HG02571 (cell line): Measurements from ENCODE around the gene PCYT1A.

Experiments
- ATAC-seq: cut with Tn5 transposase; IDR thresholded peaks from one replicate; pipeline ENCODE4 v1.9.1; 2021; ENCODE audit warnings: mild to moderate bottlenecking, moderate library complexity; ENCODE audit not compliant: unreplicated experiment

The PCYT1A gene

DNA sequence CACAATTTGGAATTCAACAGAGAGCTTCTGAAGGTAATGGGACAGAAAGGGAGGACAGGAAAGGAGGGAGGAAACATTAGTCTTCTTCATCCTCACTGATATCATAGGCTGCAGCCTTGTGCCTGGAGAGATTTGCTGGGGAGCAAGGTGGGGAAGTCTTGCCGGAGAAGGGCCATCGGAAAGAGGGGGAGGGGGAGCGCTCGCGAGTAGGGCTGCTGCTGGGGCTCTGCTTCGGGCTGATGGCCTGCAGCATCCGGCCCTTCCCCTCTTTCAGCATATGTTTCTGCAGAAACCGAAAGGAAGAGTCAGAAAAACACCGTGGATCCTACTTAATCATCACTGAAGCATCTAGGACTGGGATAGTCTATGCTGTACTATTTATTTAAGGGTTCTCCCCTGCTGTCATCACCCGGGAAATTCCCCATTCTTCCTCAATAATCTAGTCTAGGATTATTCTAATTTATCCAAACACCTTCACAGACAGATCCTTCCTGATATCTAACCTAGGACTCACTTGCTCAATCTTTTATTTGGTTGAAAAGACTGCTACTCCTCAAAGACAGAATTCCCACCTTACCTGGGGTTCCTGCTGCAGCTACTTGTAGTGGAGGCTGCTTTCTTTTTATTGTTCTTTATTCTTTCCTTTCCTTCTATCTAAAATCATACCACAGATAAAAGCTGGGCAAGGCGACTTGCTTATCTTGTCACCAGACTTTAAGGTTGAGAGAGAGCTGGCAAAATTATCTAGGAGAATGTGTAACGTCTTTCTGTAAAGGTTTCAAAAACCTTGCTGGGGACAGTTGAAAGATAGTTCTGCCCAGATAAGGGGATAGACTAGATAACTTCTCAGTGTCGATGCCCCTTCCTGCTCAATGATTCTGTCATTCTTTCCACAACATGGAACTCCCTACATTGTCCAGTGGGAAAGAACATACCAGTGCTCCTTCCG, 48.6 kb downstream of the PCYT1A start:
- ATAC-seq = no peak

DNA sequence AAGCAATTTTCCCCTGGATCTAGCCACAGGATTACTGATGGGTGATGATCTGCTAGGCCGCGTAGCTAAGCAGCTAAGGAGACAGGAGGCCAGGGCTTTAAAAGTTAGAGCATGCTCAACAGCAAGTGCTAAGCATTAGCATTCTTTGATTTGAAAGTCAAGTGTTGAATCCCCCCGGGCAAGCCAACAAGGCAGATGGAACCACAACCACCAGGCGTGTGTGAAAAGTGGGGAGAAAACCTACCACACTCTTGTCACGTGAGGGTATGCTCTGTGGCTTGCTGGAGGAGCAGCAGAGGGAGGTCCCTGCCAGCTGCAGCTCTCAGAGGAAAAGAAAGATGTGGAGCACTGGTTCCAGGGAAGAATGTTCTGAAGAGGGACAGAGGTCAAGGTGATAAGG, 50.3 kb downstream of the PCYT1A start:
- no peak for ATAC-seq

DNA sequence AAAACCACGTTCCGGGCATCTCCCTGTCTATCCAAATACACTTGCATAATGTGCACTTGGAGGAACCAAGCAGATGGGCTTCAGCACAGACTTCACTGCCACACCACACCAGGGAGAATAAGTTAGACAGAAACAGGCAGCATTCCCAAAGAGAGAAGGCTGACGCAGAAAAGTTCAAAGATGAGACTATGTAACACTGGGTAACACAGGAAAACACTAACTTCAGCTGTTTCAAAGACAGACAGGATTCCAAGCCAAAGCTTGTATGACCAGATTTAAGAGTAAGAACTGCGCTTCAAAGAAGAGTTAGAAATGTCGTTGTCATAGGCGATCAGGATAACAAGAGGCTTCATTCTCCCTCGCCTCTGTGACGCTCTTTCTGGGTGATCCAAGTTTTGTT, 51.3 kb downstream of the PCYT1A start:
- ATAC-seq = no peak

DNA sequence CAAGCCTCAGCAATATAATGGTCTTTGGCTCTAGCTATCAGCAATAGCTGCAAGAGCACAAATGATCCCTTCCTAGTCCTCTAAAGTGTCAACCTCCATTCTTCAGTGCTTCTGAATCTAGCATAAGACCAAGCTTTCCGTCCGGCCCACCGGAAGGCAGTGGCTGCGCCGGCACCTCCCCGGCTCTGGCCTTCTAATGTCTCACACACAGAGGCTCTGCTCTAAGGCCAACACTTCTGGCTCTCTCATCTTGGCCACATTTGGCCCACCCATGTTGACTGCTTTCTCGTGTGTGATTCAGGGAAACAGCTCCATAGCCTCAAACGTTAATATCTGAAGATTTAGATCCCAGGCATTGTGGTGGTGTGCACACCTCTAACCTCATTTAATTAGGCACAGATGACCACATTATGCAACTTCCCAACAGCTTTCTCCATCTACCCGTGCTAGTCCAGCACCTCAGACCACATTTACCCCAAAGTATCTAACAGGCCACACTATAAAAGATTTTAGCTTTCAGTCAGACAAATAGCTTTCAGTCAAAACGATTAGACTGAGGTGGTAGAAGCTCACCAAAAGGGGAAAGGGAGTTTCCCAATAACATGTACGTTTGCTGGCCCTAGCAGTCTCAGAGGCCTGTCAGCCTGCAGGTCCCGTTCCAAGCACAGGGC, 51.9 kb downstream of the PCYT1A start:
- no peak for ATAC-seq

GRCh38 chr3:196232882-196233251, 54.7 kb downstream of the PCYT1A start:
- ATAC-seq = no peak

GRCh38 chr3:196232154-196232881, 55.2 kb downstream of the PCYT1A start:
- ATAC-seq = no peak

DNA sequence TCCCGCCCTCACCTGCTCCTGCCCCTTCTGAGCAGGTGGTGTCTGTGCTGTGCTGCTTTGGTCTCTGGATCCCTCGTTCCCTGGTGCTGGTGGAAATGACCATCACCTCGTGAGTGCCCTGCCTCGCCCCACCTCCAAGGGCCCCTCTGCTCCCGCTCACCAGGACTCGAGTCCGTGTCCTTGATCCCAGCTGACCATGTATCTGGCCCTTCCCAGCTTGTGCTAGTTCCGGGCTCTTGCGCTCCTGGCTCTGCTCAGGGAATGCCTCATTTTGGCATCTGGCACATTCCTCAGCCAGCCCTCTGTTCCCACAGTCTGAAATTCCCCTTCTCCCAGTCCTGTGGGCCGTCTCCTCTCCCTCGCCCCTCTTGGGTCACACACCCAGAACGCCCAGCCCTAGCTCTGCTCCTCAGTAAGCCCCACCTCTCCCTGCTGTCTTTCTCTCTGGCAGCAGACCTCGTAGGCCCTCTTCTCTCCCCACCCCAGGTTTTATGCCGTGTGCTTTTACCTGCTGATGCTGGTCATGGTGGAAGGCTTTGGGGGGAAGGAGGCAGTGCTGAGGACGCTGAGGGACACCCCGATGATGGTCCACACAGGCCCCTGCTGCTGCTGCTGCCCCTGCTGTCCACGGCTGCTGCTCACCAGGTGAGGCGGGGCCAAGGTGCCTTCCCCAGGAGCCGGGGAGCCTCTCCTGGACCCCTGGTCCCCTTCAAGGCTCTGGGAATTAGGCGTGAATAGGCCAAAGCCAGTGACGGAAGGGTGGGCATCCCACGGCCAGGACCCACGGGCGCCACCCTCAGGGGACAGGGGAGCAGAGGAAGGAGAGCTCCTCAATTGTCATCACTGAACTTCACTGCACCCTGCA, 59.7 kb downstream of the PCYT1A start:
- no peak for ATAC-seq

GRCh38 chr3:196227121-196227561, 60.4 kb downstream of the PCYT1A start:
- no peak for ATAC-seq

- ATAC-seq = no peak
These were observed 61.7 kb downstream of the PCYT1A start for GRCh38 chr3:196225763-196226364.

DNA sequence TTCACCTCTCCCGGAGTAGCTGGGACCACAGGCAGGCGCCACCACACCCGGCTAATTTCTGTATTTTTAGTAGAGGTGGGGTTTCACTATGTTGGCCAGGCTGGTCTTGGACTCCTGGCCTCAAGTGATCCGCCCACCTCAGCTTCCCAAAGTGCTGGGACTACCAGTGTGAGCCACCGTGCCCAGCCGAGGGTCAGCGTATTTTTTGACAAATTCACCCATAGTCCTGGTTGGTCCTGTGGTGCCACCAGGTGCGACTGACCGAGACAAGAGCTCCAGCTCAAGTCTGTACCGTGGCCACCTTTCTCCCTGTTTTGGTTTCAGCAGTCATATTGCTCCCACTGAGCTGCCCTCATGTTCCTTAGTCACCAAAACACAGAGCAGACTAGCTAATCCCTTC, 62.4 kb downstream of the PCYT1A start:
- ATAC-seq = no peak

DNA sequence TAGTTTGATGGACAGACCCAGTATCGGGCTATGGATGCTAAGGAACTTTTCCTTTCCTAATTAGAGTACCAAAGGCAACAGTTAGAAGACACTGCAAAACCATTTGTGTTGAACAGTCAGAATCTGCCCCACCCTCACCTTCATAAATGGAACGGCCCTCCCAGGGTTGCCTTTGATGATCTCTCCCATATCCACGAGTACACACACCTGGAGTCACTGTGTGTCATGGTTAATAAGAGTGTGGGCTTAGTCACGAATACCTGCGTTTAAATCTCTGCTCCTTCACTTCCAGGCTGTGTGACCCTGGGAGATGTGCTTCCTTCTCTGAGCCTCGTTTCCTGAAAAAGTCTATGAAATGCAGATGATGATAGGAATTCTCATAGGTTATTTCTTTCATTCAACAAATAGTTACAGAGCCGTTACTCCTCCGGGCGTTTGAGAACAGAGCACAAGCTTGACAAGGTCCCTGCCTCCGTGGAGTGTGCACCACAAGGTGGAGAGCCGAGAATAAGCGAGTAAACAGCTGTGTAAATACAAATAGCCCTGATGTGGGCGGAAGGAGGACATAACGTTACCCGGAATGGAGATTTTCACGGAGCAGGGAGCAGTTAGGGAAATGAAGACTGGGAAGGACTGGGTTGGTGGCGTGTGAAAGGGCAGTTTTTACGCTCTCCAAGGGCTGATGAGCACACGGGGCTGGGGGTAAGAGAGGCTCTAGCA, 64.5 kb downstream of the PCYT1A start:
- ATAC-seq = no peak

- ATAC-seq = no peak
These were observed 66.5 kb downstream of the PCYT1A start for GRCh38 chr3:196220991-196221390.

DNA sequence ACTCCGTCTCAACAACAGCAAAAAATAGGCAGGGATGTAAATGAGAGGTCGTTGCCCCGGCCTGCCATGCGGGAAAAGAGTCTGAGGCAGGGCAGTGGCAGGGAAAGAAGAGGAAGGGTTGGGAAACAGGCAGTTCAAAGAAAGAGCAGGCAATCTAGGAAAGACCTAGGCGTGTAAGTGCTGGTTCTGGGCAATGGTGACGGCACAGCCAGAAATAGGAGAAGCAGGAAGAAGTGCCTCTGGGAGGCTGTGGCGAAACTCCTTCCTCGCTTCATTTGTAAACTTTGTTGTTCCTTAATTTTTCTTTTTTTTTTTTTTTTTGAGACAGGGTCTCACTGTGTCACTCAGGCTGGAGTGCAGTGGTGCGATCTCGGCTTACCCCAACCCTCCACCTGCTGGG, 66.9 kb downstream of the PCYT1A start:
- ATAC-seq = no peak

DNA sequence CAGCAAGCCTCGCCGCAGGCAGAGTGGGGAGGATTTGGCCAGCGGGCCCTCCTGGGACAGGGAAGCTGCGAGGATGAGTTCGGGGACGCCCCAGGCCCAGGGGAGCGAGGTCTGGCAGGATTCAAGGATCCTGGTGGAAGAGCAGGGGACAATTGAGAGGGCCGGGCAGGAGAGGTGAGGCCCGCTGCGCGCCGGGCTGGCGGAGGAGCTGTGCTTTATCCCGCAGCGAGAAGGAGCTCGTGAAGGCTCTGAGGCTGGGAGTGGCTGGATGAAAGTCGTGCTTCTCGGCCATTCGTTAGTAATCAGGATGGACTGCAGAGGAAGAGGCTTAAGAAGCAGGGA, 67.6 kb downstream of the PCYT1A start:
- no peak for ATAC-seq

- ATAC-seq = no peak
These were observed 68.1 kb downstream of the PCYT1A start for GRCh38 chr3:196219194-196219969.

- no peak for ATAC-seq
These were observed 69.3 kb downstream of the PCYT1A start for GRCh38 chr3:196218155-196218712.

GRCh38 chr3:196217307-196218154, 70.0 kb downstream of the PCYT1A start:
- ATAC-seq = no peak
